ENCODE measurements around the gene DARS1.

GRCh38 chr2:135899567-135899966 lies 85.9 kb downstream of the DARS1 start:
- no peak for TF ChIP-seq CTCF (IDR thresholded peaks at IDR 0.05)
- no peak for TF ChIP-seq POLR2A (IDR thresholded peaks at IDR 0.05)
